Neuronal stem cell (in vitro differentiated cells): ENCODE data around the gene ACTN4. TPM values are rescaled to one million over a fixed set of nuclear protein-coding genes. Genes with fewer than 3 reads are reported as not detected.
A peak's percentile ranks its signal among the peaks of the same experiment; 100 is the strongest.
"Not testable (repeated sequence)": the region's sequence is repeated elsewhere in the genome, so short reads cannot be mapped to it uniquely, and the experiment has no call there.

Experiments used
- DNase-seq: peaks from one replicate; pipeline ENCODE4 v3.0.0-alpha.2; 2013; ENCODE audit warnings: low spot score
- H2AFZ ChIP-seq: one replicate; pipeline ENCODE4 v1.6.1; 2013; ENCODE audit warnings: mild to moderate bottlenecking, low read length, inconsistent platforms
- H2AK5ac ChIP-seq: 2 replicates; pipeline ENCODE4 v1.6.1; 2013; ENCODE audit warnings: low read depth, mild to moderate bottlenecking, inconsistent platforms, low read length, moderate library complexity, mixed read lengths
- H2BK120ac ChIP-seq: 2 replicates; pipeline ENCODE4 v1.6.1; 2013; ENCODE audit warnings: low read depth, mild to moderate bottlenecking, inconsistent platforms, low read length, moderate library complexity, mixed read lengths
- H2BK12ac ChIP-seq: one replicate; pipeline ENCODE4 v1.6.1; 2013; ENCODE audit warnings: low read length, inconsistent platforms
- H2BK15ac ChIP-seq: 2 replicates; pipeline ENCODE4 v1.6.1; 2013; ENCODE audit warnings: mild to moderate bottlenecking, low read length, inconsistent platforms, mixed read lengths
- H2BK5ac ChIP-seq: one replicate; pipeline ENCODE4 v1.6.1; 2013; ENCODE audit warnings: inconsistent platforms, mild to moderate bottlenecking, low read length, moderate library complexity
- H3K14ac ChIP-seq: one replicate; pipeline ENCODE4 v1.6.1; 2013; ENCODE audit warnings: low read length, inconsistent platforms
- H3K18ac ChIP-seq: 2 replicates; pipeline ENCODE4 v1.6.1; 2013; ENCODE audit warnings: low read length, inconsistent platforms
- H3K23ac ChIP-seq: 2 replicates; pipeline ENCODE4 v1.6.1; 2013; ENCODE audit warnings: low read depth, mild to moderate bottlenecking, mixed read lengths, low read length, inconsistent platforms; ENCODE audit not compliant: poor library complexity
- H3K27ac ChIP-seq: replicated peaks from 3 replicates; pipeline ENCODE4 v1.5.1; 2013; ENCODE audit warnings: low read length, inconsistent platforms
- H3K27me3 ChIP-seq, 3 experiments: 2 replicates each; pipeline ENCODE4 v1.6.1; 2013; ENCODE audit warnings: low read length in 3 of 3, mild to moderate bottlenecking in 2 of 3, inconsistent platforms in 1 of 3, low read depth in 1 of 3, mixed read lengths in 1 of 3, moderate library complexity in 1 of 3; ENCODE audit not compliant: control insufficient read depth in 3 of 3, insufficient read depth in 3 of 3
- H3K36me3 ChIP-seq, 2 donors: replicated peaks in 1 of 2; 2 replicates each; pipeline ENCODE4 v1.6.1; 2013; ENCODE audit warnings: low read length in 2 of 2; ENCODE audit not compliant: control insufficient read depth in 2 of 2, insufficient read depth in 2 of 2
- H3K4ac ChIP-seq: 2 replicates; pipeline ENCODE4 v1.6.1; 2013; ENCODE audit warnings: inconsistent platforms, mild to moderate bottlenecking, low read length, moderate library complexity
- H3K4me1 ChIP-seq, 2 donors: 1 replicate in 1 of 2; 2 replicates in 1 of 2; pipeline ENCODE4 v1.6.1; 2013; ENCODE audit warnings: low read length in 2 of 2, low read depth in 1 of 2; ENCODE audit not compliant: control insufficient read depth in 2 of 2, insufficient read depth in 1 of 2
- H3K4me2 ChIP-seq: one replicate; pipeline ENCODE4 v1.6.1; 2013; ENCODE audit warnings: mild to moderate bottlenecking, low read length, inconsistent platforms; ENCODE audit not compliant: insufficient read depth, poor library complexity, severe bottlenecking
- H3K4me3 ChIP-seq, 2 donors: 2 replicates each; pipeline ENCODE4 v1.5.1; 2013; ENCODE audit warnings: low read length in 2 of 2, mild to moderate bottlenecking in 2 of 2, inconsistent platforms in 1 of 2, moderate library complexity in 1 of 2
- H3K79me1 ChIP-seq: one replicate; pipeline ENCODE4 v1.6.1; 2013; ENCODE audit warnings: low read depth, mild to moderate bottlenecking, inconsistent platforms, low read length, moderate library complexity
- H3K9ac ChIP-seq: one replicate; pipeline ENCODE4 v1.6.1; 2013; ENCODE audit warnings: mild to moderate bottlenecking, low read depth, low read length, inconsistent platforms; ENCODE audit not compliant: poor library complexity
- H3K9me3 ChIP-seq, 2 donors: replicated peaks in 1 of 2; 2 replicates each; pipeline versions ENCODE3 to v1.6.1; 2013; ENCODE audit warnings: low read length in 2 of 2, mild to moderate bottlenecking in 2 of 2, inconsistent platforms in 1 of 2, low read depth in 1 of 2, mixed read lengths in 1 of 2, moderate library complexity in 1 of 2; ENCODE audit not compliant: control insufficient read depth in 2 of 2, insufficient read depth in 1 of 2
- H4K8ac ChIP-seq: one replicate; pipeline ENCODE4 v1.6.1; 2013; ENCODE audit warnings: low read depth, mild to moderate bottlenecking, inconsistent platforms, low read length, moderate library complexity
- H4K91ac ChIP-seq: one replicate; pipeline ENCODE4 v1.6.1; 2013; ENCODE audit warnings: low read length, low read depth, mild to moderate bottlenecking, inconsistent platforms; ENCODE audit not compliant: poor library complexity
- WGBS, 2 donors: extraction: QIAGEN DNeasy Blood & Tissue Kit; methylation state at CpG; one replicate each; pipeline ENCODE4 v1.1.7; 2013; ENCODE audit warnings: missing lambda C conversion rate in 2 of 2, mixed read lengths in 1 of 2; ENCODE audit not compliant: insufficient read length in 2 of 2, insufficient replicate concordance in 1 of 2; ENCODE audit errors: extremely low coverage in 2 of 2; 5-methylcytosine and 5-hydroxymethylcytosine counted together
- polyA plus RNA-seq, 2 experiments: library from polyadenylated mRNA; stranded (reverse); fragments of 200-250 nt; gene quantifications; one replicate each; pipeline ENCODE4 v1.2.3, GENCODE V29; 2013

The ACTN4 gene
- 205 TPM for polyA plus RNA-seq (2013, experiment 1 of 2)
- polyA plus RNA-seq (2013, experiment 2 of 2) = 200 TPM

DNA sequence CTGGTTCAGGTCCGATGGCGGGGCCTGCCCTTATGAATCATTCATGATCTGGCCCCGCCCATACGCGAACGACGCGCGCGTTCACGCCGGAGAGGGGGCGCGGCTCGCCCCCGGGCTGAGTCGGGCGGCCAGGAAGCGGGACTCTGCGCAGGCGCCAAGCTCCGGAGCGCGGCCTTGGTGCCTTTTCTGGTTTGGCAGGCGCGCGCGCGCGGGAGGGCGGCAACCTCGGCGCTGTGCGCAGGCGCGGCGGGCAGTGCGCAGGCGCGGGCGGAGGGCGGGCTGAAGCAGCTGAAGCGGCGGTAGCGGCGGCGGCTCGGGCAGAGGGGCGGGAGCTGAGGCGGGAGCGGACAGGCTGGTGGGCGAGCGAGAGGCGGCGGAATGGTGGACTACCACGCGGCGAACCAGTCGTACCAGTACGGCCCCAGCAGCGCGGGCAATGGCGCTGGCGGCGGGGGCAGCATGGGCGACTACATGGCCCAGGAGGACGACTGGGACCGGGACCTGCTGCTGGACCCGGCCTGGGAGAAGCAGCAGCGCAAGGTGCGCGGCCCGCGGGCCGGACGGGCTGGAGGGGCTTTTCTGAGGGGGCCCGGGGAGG is at the start of gene ACTN4:
TSS of gene ACTN4 (plus strand) at position 282 of the 598 bp plus-strand sequence. CDS start at position 379, 97 bp downstream.
- Histone ChIP-seq H3K9ac (peak within 1 kb of the TSS; percentile 100), H3K4ac (peak within 1 kb of the TSS; percentile 78), H3K14ac (peak within 1 kb of the TSS; percentile 98), H3K4me3 (peak within 1 kb of the TSS; percentile 62 to 100), H3K79me1 (peaks cover 3% of the 10 kb centered on the region), H3K27ac (peak within 1 kb of the TSS; percentile 80), H2BK5ac (peak within 1 kb of the TSS; percentile 93), H3K18ac (peak within 1 kb of the TSS; percentile 100), H4K8ac (peak within 1 kb of the TSS; percentile 9), H3K36me3 (peaks cover 2 to 18% of the 10 kb centered on the region in 2 donors), H2AFZ (peak within 1 kb of the TSS; percentile 94), H3K9me3 (no peaks in the 10 kb centered on the region), H2BK120ac (no peak within 1 kb of the TSS), H3K27me3 (no peaks in the 10 kb centered on the region), H2BK12ac (peak within 1 kb of the TSS; percentile 98), H3K23ac (peak within 1 kb of the TSS; percentile 100), H3K4me2 (peak within 1 kb of the TSS; percentile 74), H2AK5ac (peak within 1 kb of the TSS; percentile 93), H3K4me1 (peaks cover 8 to 23% of the 10 kb centered on the region in 2 donors), H4K91ac (no peak within 1 kb of the TSS), H2BK15ac (peak within 1 kb of the TSS; percentile 5)
- DNase-seq = peak; percentile 98
- WGBS, 2 donors = no CpG with 5 or more reads among the region's 77 CpGs

DNA sequence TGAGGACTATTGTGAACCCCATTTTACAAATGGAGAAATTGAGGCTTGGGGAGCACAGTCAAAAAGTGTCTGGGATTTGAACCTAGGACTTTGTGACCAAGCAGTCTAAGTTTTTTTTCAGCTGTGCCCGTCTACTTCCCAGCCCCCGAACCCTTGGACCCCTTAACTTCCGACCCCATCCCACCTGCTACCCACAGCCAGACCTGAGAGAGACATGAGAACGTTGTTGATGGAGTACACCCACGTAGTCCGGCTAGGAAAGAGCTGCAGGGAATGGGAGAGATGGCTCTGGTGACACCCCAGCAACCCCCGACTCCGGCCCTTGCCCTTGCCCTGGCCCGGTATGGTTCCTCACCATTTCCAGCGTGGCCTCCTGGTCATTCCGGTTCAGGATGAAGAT is 47.7 kb upstream of the ACTN4 start:
- Histone ChIP-seq H2AFZ (no peak overlapping the region), H2BK5ac (no peak overlapping the region), H3K4me2 (no peak overlapping the region), H3K4me1 (peaks cover 0 to 5% of the 10 kb centered on the region in 2 donors), H2AK5ac (no peak overlapping the region), H3K9me3 (no peaks in the 10 kb centered on the region), H3K23ac (no peak overlapping the region), H3K9ac (no peak overlapping the region), H3K27ac (no peak overlapping the region), H2BK12ac (no peak overlapping the region), H3K4ac (no peak overlapping the region), H3K36me3 (no peaks in the 10 kb centered on the region), H3K18ac (no peak overlapping the region), H4K91ac (no peak overlapping the region), H3K14ac (no peak overlapping the region), H2BK120ac (no peak overlapping the region), H3K27me3 (peaks cover 0 to 6% (median 2%) of the 10 kb centered on the region in 3 experiments), H2BK15ac (no peak overlapping the region), H4K8ac (no peak overlapping the region), H3K4me3 (no peak overlapping the region), H3K79me1 (no peaks in the 10 kb centered on the region)
- DNase-seq = no peak
- no CpG with 5 or more reads among the region's 11 CpGs for WGBS, 2 donors

- H3K27ac ChIP-seq, H2BK5ac ChIP-seq, H3K14ac ChIP-seq, H3K4ac ChIP-seq, H3K23ac ChIP-seq, H4K91ac ChIP-seq, H2AK5ac ChIP-seq, H3K79me1 ChIP-seq, H2BK15ac ChIP-seq, H3K9ac ChIP-seq, H3K36me3 ChIP-seq, H3K4me3 ChIP-seq, H3K9me3 ChIP-seq, DNase-seq, H2BK120ac ChIP-seq, H3K4me1 ChIP-seq, H3K18ac ChIP-seq, H3K4me2 ChIP-seq, H3K27me3 ChIP-seq, H2AFZ ChIP-seq, H4K8ac ChIP-seq, H2BK12ac ChIP-seq: not testable (repeated sequence)
- WGBS, 2 donors = 78% methylated on average over 2 of the region's 5 CpGs; no CpG with 5 or more reads in 1 of the 2 donors
Observed at GRCh38 chr19:38602856-38603255, 44.6 kb upstream of the ACTN4 start.

DNA sequence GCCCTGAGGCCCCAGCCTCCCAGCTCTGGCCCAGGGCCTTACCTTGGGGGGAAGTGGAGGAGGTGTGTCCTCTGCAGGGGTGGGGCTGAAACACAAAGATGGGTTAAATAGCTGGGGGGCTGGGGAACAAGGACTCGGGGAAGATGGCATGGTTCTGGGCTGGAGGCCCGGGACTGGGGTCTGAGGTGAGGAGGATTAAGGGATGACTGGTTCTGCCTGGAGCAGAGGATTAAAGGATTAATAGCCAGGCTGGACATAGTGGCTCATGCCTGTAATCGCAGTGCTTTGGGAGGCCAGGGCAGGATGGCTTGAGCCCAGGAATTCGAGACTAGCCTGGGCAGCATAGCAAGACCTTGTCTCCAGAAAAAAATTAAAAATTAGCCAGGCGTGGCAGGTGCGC is 41.3 kb upstream of the ACTN4 start:
- no CpG with 5 or more reads among the region's 6 CpGs for WGBS, 2 donors
- Histone ChIP-seq H3K14ac (no peak overlapping the region), H4K91ac (no peak overlapping the region)

More for the DNA sequence above, 41.3 kb upstream of the ACTN4 start:
- DNase-seq = no peak
- no peak overlapping the region for H2BK5ac ChIP-seq
- H3K9me3 ChIP-seq = no peaks in the 10 kb centered on the region
- peak overlapping the region; percentile 22 for H2BK12ac ChIP-seq
- H2BK15ac ChIP-seq = no peak overlapping the region
- H3K23ac ChIP-seq = no peak overlapping the region
- peak overlapping the region; percentile 74 for H2AK5ac ChIP-seq
- no peak overlapping the region for H3K4me2 ChIP-seq
- H3K9ac ChIP-seq = no peak overlapping the region
- H3K27me3 ChIP-seq = no peaks in the 10 kb centered on the region
- no peak overlapping the region for H3K27ac ChIP-seq
- peak overlapping the region; percentile 38 for H3K18ac ChIP-seq
- H2BK120ac ChIP-seq = no peak overlapping the region
- no peak overlapping the region for H3K4me3 ChIP-seq
- H2AFZ ChIP-seq = no peak overlapping the region
- no peak overlapping the region for H3K4ac ChIP-seq
- H3K36me3 ChIP-seq = no peaks in the 10 kb centered on the region
- H4K8ac ChIP-seq = no peak overlapping the region
- H3K79me1 ChIP-seq = no peaks in the 10 kb centered on the region
- peaks cover 0 to 2% of the 10 kb centered on the region in 2 donors for H3K4me1 ChIP-seq
